Activated naive CD4-positive, alpha-beta T cell treated with anti-CD3 and anti-CD28 coated beads for 36 hours (primary cell): ENCODE results near the gene TFCP2L1. TPM values are rescaled to one million over a fixed set of nuclear protein-coding genes. Genes with fewer than 3 reads are reported as not detected.

ENCODE experiments used
- CTCF ChIA-PET: fragments of 350-600 bp; sonication (Branson Sonifier 250); formaldehyde crosslinking; loops from one replicate; lab custom pipeline; 2021; ENCODE audit warnings: antibody characterized with exemption; lab: Charles Lee
- DNase-seq: peaks from one replicate; pipeline ENCODE4 v3.0.0-alpha.2; 2020
- H3K27ac Mint-ChIP-seq: one replicate; pipeline ENCODE4 v1.8.0; 2021; ENCODE audit warnings: mild to moderate bottlenecking, mixed read lengths
- H3K27me3 Mint-ChIP-seq: one replicate; pipeline ENCODE4 v1.8.0; 2021; ENCODE audit warnings: low read depth, mixed read lengths
- H3K36me3 Mint-ChIP-seq: one replicate; pipeline ENCODE4 v1.8.0; 2021; ENCODE audit warnings: low read depth, mixed read lengths
- H3K4me1 Mint-ChIP-seq: one replicate; pipeline ENCODE4 v1.8.0; 2021; ENCODE audit warnings: low read depth, mixed read lengths
- H3K4me3 Mint-ChIP-seq: one replicate; pipeline ENCODE4 v1.8.0; 2021; ENCODE audit warnings: mild to moderate bottlenecking, moderate library complexity, mixed read lengths
- H3K9me3 Mint-ChIP-seq: one replicate; pipeline ENCODE4 v1.8.0; 2021; ENCODE audit warnings: mixed read lengths
- intact Hi-C: fragments of 100-400 bp; cut with micrococcal nuclease; formaldehyde crosslinking; loops from one replicate; pipeline ENCODE4 v1.15.1; 2023
- total RNA-seq, 2 experiments: library from RNA; stranded (reverse); gene quantifications; one replicate each; pipeline ENCODE4 v1.2.3, GENCODE V29; 2021

TFCP2L1 gene
- total RNA-seq, 2 experiments from 2014 or later, result 0.12 TPM; not detected in 1

- CTCF ChIA-PET, result no interaction called here
- Mint-ChIP-seq H3K27ac (no peak overlapping the region), H3K9me3 (no peaks in the 10 kb centered on the region), H3K4me3 (no peak overlapping the region), H3K4me1 (no peaks in the 10 kb centered on the region), H3K36me3 (no peaks in the 10 kb centered on the region), H3K27me3 (no peaks in the 10 kb centered on the region)
- intact Hi-C loops, result no loop called here
- no peak for DNase-seq
Observed at GRCh38 chr2:121293450-121294325, 8.7 kb upstream of the TFCP2L1 start.

- Mint-ChIP-seq H3K27ac (no peak overlapping the region), H3K27me3 (peaks cover 9% of the 10 kb centered on the region), H3K36me3 (no peaks in the 10 kb centered on the region), H3K4me1 (no peaks in the 10 kb centered on the region), H3K4me3 (no peak overlapping the region), H3K9me3 (no peaks in the 10 kb centered on the region)
- CTCF ChIA-PET, result interaction anchor here (0.6 to 0.7 kb wide), 2 partner anchors 16 to 165 kb away, joined by 3 read pairs; no protein-coding TSS in a partner anchor
- intact Hi-C loops, result no loop called here
- no peak for DNase-seq
Observed at GRCh38 chr2:121291251-121291580, 6.2 kb upstream of the TFCP2L1 start.

GRCh38 chr2:121289271-121289670, 4.3 kb upstream of the TFCP2L1 start:
- no peak overlapping the region for H3K27ac Mint-ChIP-seq
- CTCF ChIA-PET, result no interaction called here
- H3K27me3 Mint-ChIP-seq, result peaks cover 18% of the 10 kb centered on the region
- DNase-seq, result no peak
- intact Hi-C loops, result no loop called here
- no peaks in the 10 kb centered on the region for H3K36me3 Mint-ChIP-seq
- no peaks in the 10 kb centered on the region for H3K9me3 Mint-ChIP-seq
- no peak overlapping the region for H3K4me3 Mint-ChIP-seq
- H3K4me1 Mint-ChIP-seq, result peaks cover 1% of the 10 kb centered on the region

GRCh38 chr2:121288454-121289231, 3.6 kb upstream of the TFCP2L1 start:
- CTCF ChIA-PET, result no interaction called here
- H3K9me3 Mint-ChIP-seq, result no peaks in the 10 kb centered on the region
- no peak for DNase-seq
- intact Hi-C loops, result no loop called here
- no peak overlapping the region for H3K27ac Mint-ChIP-seq
- peaks cover 4% of the 10 kb centered on the region for H3K4me1 Mint-ChIP-seq
- no peak overlapping the region for H3K4me3 Mint-ChIP-seq
- H3K27me3 Mint-ChIP-seq, result peaks cover 24% of the 10 kb centered on the region
- H3K36me3 Mint-ChIP-seq, result no peaks in the 10 kb centered on the region

- Mint-ChIP-seq H3K27me3 (peaks cover 29% of the 10 kb centered on the region), H3K4me1 (peaks cover 4% of the 10 kb centered on the region), H3K27ac (no peak overlapping the region), H3K9me3 (no peaks in the 10 kb centered on the region), H3K4me3 (no peak overlapping the region), H3K36me3 (no peaks in the 10 kb centered on the region)
- intact Hi-C loops, result no loop called here
- CTCF ChIA-PET, result interaction anchor here (0.7 kb wide), 1 partner anchor 590 kb away, joined by 3 read pairs; no protein-coding TSS in a partner anchor
- no peak for DNase-seq
Observed at GRCh38 chr2:121287956-121288355, 3.0 kb upstream of the TFCP2L1 start.

- no peak overlapping the region for H3K4me3 Mint-ChIP-seq
- no peaks in the 10 kb centered on the region for H3K36me3 Mint-ChIP-seq
- DNase-seq, result no peak
- H3K27me3 Mint-ChIP-seq, result peaks cover 36% of the 10 kb centered on the region
- H3K27ac Mint-ChIP-seq, result no peak overlapping the region
- H3K9me3 Mint-ChIP-seq, result no peaks in the 10 kb centered on the region
- intact Hi-C loops, result no loop called here
- peaks cover 4% of the 10 kb centered on the region for H3K4me1 Mint-ChIP-seq
- CTCF ChIA-PET, result interaction anchor here (0.7 kb wide), 1 partner anchor 591 kb away, joined by 3 read pairs; no protein-coding TSS in a partner anchor
Observed at GRCh38 chr2:121287146-121287798, 2.3 kb upstream of the TFCP2L1 start.

- Mint-ChIP-seq H3K4me3 (no peak overlapping the region), H3K36me3 (no peaks in the 10 kb centered on the region), H3K27me3 (peaks cover 39% of the 10 kb centered on the region), H3K27ac (no peak overlapping the region), H3K4me1 (peaks cover 4% of the 10 kb centered on the region), H3K9me3 (no peaks in the 10 kb centered on the region)
- intact Hi-C loops, result no loop called here
- DNase-seq, result no peak
- CTCF ChIA-PET, result no interaction called here
Observed at GRCh38 chr2:121286506-121286905, 1.5 kb upstream of the TFCP2L1 start.

GRCh38 chr2:121285926-121286325, 924 bp upstream of the TFCP2L1 start:
- intact Hi-C loops, result no loop called here
- DNase-seq, result no peak
- Mint-ChIP-seq H3K27ac (no peak overlapping the region), H3K36me3 (no peaks in the 10 kb centered on the region), H3K9me3 (no peaks in the 10 kb centered on the region), H3K27me3 (peaks cover 40% of the 10 kb centered on the region), H3K4me1 (peaks cover 4% of the 10 kb centered on the region), H3K4me3 (no peak overlapping the region)
- CTCF ChIA-PET, result no interaction called here

GRCh38 chr2:121283670-121284462, 1.1 kb downstream of the TFCP2L1 start:
- Mint-ChIP-seq H3K4me3 (peak overlapping the region; percentile 30), H3K27me3 (peaks cover 44% of the 10 kb centered on the region), H3K27ac (no peak overlapping the region), H3K9me3 (no peaks in the 10 kb centered on the region), H3K36me3 (no peaks in the 10 kb centered on the region), H3K4me1 (peaks cover 4% of the 10 kb centered on the region)
- CTCF ChIA-PET, result no interaction called here
- DNase-seq, result no peak
- intact Hi-C loops, result no loop called here

GRCh38 chr2:121282800-121283385, 2.1 kb downstream of the TFCP2L1 start:
- Mint-ChIP-seq H3K4me1 (peaks cover 4% of the 10 kb centered on the region), H3K9me3 (no peaks in the 10 kb centered on the region), H3K27ac (no peak overlapping the region), H3K27me3 (peaks cover 44% of the 10 kb centered on the region), H3K36me3 (no peaks in the 10 kb centered on the region), H3K4me3 (no peak overlapping the region)
- no peak for DNase-seq
- intact Hi-C loops, result no loop called here
- CTCF ChIA-PET, result no interaction called here

- H3K27ac Mint-ChIP-seq, result no peak overlapping the region
- H3K27me3 Mint-ChIP-seq, result peaks cover 38% of the 10 kb centered on the region
- H3K4me1 Mint-ChIP-seq, result peaks cover 4% of the 10 kb centered on the region
- no peaks in the 10 kb centered on the region for H3K9me3 Mint-ChIP-seq
- DNase-seq, result no peak
- H3K4me3 Mint-ChIP-seq, result no peak overlapping the region
- intact Hi-C loops, result no loop called here
- H3K36me3 Mint-ChIP-seq, result no peaks in the 10 kb centered on the region
- CTCF ChIA-PET, result no interaction called here
Observed at GRCh38 chr2:121281694-121282093, 3.3 kb downstream of the TFCP2L1 start.
